Stimulated activated naive CD8-positive, alpha-beta T cell treated with anti-CD3 and anti-CD28 coated beads, Interleukin-15, amount 100 ng/mL, for 72 hours (primary cell): ENCODE results near the gene MXI1.
A peak's percentile ranks its signal among the peaks of the same experiment; 100 is the strongest.
"Not testable (repeated sequence)": the region's sequence is repeated elsewhere in the genome, so short reads cannot be mapped to it uniquely, and the experiment has no call there.

ENCODE experiments used
- ATAC-seq: fragments of 150-1000 bp; cut with Tn5 transposase; 2 replicates; pipeline ENCODE4 v1.10.0; 2021; ENCODE audit warnings: mild to moderate bottlenecking, moderate library complexity
- DNase-seq, 2 donors: peaks; one replicate each; pipeline ENCODE4 v3.0.0; 2021 to 2022
- H3K27ac Mint-ChIP-seq, 2 donors: one replicate each; pipeline ENCODE4 v1.8.0; 2022; ENCODE audit warnings: mild to moderate bottlenecking in 2 of 2, mixed read lengths in 2 of 2, moderate library complexity in 2 of 2
- H3K27me3 Mint-ChIP-seq: one replicate; pipeline ENCODE4 v1.8.0; 2022; ENCODE audit warnings: mixed read lengths
- H3K4me1 Mint-ChIP-seq: one replicate; pipeline ENCODE4 v1.8.0; 2022; ENCODE audit warnings: mild to moderate bottlenecking, mixed read lengths
- H3K4me3 Mint-ChIP-seq, 2 donors: one replicate each; pipeline ENCODE4 v1.8.0; 2022; ENCODE audit warnings: mild to moderate bottlenecking in 2 of 2, mixed read lengths in 2 of 2, moderate library complexity in 1 of 2
- H3K9me3 Mint-ChIP-seq, 2 donors: one replicate each; pipeline ENCODE4 v1.8.0; 2022; ENCODE audit warnings: mixed read lengths in 2 of 2

The MXI1 gene

GRCh38 chr10:110267276-110267675 is 59.9 kb downstream of the MXI1 start:
- DNase-seq: no peak
- H3K9me3 Mint-ChIP-seq: no peaks in the 10 kb centered on the region
- no peak overlapping the region for H3K27ac Mint-ChIP-seq
- no peak for ATAC-seq
- peaks cover 12% of the 10 kb centered on the region for H3K4me1 Mint-ChIP-seq
- H3K4me3 Mint-ChIP-seq: no peak overlapping the region
- H3K27me3 Mint-ChIP-seq: no peaks in the 10 kb centered on the region

DNA sequence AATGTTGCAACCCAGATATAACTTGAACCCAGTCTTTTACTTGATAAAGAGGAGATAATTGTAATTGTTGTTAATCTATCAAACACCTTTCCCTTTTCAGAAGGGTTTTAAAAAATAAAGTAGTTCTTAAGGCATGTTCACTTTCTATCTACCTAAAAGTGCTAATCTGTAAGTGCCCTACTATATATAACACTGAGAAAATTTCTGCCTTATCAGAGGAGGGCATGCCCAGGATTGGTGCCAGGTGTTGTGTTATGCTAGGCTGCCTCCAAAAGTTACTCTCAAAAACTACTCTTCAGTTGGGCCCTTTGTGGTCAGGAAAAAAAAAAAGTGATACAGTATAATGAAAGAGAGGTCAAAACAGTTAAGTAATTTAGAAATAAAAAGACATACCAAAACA is 61.0 kb downstream of the MXI1 start:
- Mint-ChIP-seq H3K27ac (no peak overlapping the region), H3K4me1 (peaks cover 18% of the 10 kb centered on the region), H3K27me3 (no peaks in the 10 kb centered on the region), H3K4me3 (no peak overlapping the region), H3K9me3 (no peaks in the 10 kb centered on the region)
- ATAC-seq (no peak), DNase-seq (no peak)

DNA sequence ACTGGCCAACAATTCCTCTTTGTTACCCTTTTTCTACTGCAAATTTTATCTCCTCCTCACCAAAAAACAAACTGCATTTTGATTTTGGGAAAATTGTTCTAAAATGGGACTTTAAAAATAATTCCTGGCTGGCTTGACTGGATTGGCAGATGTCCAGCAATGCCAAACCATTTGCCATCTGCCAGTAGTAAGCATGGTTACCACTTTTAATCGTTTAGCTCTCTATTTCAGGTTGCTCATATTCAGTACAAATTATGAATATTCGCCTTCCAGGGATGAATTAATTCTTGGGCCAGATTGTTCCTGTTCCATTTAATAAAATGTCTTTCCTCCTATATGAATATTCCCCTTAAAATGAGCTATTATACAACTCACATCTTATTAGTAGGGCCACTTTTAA is 61.6 kb downstream of the MXI1 start:
- H3K4me3 Mint-ChIP-seq: no peak overlapping the region
- no peak for ATAC-seq
- H3K9me3 Mint-ChIP-seq: no peaks in the 10 kb centered on the region
- no peaks in the 10 kb centered on the region for H3K27me3 Mint-ChIP-seq
- no peak overlapping the region for H3K27ac Mint-ChIP-seq
- H3K4me1 Mint-ChIP-seq: peaks cover 23% of the 10 kb centered on the region
- no peak for DNase-seq

DNA sequence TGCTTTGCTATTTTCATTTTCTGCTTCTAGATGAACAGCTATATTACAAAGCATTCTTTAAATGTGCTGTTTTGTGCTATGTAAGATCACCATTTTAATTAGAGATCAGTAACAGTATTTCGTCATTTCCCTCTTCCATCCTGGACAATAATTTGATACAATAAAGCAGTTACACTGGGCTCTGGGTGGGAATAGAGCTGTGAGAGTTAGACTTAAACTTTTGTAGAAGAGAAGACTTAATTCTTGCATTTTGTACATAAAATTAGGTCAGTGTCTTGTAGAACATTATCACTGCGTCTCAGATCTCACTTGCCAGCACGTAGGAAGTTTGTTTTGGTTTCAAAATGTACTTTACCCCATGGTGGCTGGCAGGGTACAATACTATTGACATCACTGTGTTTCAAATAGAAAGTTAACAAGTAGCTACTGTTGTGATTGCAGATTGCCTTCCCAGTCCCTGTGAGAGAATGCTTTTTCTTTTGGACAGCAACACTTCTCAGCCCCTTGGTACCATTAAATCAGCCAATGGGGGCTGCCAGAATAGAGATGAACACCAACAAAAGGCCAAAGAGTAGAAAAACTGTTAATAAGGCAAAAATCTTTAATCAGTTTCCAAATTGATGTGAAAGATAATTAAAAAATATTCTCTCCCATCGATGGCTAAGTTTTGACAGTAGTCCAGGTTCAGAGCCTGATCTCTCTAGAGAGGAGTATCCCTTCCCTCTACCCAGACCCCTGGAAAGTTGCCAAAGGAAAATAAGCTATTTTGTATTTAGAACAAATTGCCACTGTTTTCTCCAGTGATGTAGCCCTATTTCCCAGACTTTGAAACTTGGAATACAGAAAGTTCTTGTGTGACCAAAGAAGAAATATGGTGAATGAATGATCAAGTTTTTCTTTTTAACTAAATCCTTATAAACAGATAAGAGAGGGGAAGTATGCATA is 62.2 kb downstream of the MXI1 start:
- Mint-ChIP-seq H3K4me3 (peak overlapping the region; percentile 48 to 53), H3K9me3 (no peaks in the 10 kb centered on the region), H3K27me3 (no peaks in the 10 kb centered on the region), H3K27ac (peak overlapping the region in 1 of 2 donors; percentile 5), H3K4me1 (peaks cover 30% of the 10 kb centered on the region)
- ATAC-seq (peak; percentile 77), DNase-seq (no peak)

- not testable (repeated sequence) for H3K27me3 Mint-ChIP-seq, H3K4me3 Mint-ChIP-seq, DNase-seq, H3K27ac Mint-ChIP-seq, H3K9me3 Mint-ChIP-seq
- ATAC-seq: peak; percentile 16
- H3K4me1 Mint-ChIP-seq: peaks cover 38% of the 10 kb centered on the region
Observed at GRCh38 chr10:110272995-110273394, 65.6 kb downstream of the MXI1 start.

DNA sequence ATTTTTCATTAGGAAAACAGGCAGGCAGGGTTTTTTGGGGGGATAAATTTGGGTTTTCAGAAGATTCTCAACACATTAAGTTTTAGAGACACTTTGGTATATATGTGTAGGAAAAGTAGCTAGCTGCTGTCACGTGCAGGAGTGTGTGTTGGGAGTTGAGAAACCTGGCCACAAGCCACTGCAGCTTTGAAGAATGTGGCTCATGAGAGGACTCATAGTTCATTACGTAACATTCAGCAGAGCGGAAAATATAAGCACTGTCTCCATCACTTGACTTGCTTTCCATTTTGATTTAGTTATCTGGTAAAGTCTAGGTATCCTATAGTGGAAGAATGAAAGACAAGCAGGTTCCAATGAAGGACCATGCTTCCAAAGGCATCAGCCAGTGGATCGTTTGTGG is 66.1 kb downstream of the MXI1 start:
- ATAC-seq (peak; percentile 84), DNase-seq (peak in 1 of 2 donors; percentile 47)
- Mint-ChIP-seq H3K27ac (peak overlapping the region in 1 of 2 donors; percentile 65), H3K9me3 (no peaks in the 10 kb centered on the region), H3K27me3 (peaks cover 13% of the 10 kb centered on the region), H3K4me1 (peaks cover 41% of the 10 kb centered on the region), H3K4me3 (peak overlapping the region in 1 of 2 donors; percentile 54)

GRCh38 chr10:110274072-110274627 is 66.7 kb downstream of the MXI1 start:
- no peak for ATAC-seq
- H3K4me3 Mint-ChIP-seq: peak overlapping the region in 1 of 2 donors; percentile 54
- H3K27ac Mint-ChIP-seq: no peak overlapping the region
- H3K27me3 Mint-ChIP-seq: peaks cover 13% of the 10 kb centered on the region
- H3K9me3 Mint-ChIP-seq: no peaks in the 10 kb centered on the region
- H3K4me1 Mint-ChIP-seq: peaks cover 44% of the 10 kb centered on the region
- DNase-seq: no peak

- Mint-ChIP-seq H3K4me1 (peaks cover 40% of the 10 kb centered on the region), H3K4me3 (no peak overlapping the region), H3K27ac (no peak overlapping the region), H3K27me3 (peaks cover 13% of the 10 kb centered on the region), H3K9me3 (no peaks in the 10 kb centered on the region)
- DNase-seq: no peak
- no peak for ATAC-seq
Observed at GRCh38 chr10:110274647-110275046, 67.2 kb downstream of the MXI1 start.

GRCh38 chr10:110275128-110275729 is 67.8 kb downstream of the MXI1 start:
- Mint-ChIP-seq H3K27ac (no peak overlapping the region), H3K27me3 (peaks cover 13% of the 10 kb centered on the region), H3K9me3 (no peaks in the 10 kb centered on the region), H3K4me1 (peaks cover 37% of the 10 kb centered on the region), H3K4me3 (no peak overlapping the region)
- DNase-seq (no peak), ATAC-seq (no peak)

DNA sequence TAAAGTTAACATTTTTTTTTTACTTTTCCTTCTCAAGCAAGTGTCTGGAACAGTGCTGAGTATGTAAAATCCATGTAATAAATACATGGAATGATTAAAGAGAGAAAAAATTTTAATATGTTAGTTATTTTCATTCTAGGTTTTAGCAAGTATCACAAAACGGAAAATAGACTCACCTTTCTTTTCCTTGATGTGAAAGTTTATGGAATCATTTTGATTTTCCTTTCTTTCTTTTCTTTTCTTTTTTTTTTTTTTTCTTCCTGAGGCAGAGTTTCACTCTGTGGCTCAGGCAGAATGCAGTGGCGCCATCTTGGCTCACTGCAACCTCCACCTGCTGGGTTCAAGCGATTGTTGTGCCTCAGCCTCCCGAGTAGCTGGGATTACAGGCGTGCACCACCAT is 69.2 kb downstream of the MXI1 start:
- no peaks in the 10 kb centered on the region for H3K9me3 Mint-ChIP-seq

DNA sequence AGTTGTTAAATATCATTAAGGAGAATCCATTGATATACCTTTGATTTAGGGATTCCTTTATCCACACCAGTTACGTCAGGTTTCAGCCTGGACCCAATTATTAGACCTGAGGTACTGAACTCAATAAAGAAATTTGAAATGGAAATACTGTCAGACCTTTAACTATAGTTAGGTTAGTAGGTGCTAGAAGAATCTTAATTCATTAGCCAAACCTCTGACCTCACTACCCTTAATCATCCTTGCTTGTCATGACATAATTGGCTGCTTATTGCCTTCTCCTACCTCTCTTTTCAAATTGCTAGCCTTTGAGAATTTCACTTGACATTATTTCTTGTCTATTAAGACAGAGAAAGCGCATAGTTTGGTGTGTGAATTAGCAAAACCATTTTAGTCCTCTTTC is 70.2 kb downstream of the MXI1 start:
- Mint-ChIP-seq H3K4me3 (no peak overlapping the region), H3K27ac (no peak overlapping the region), H3K27me3 (peaks cover 13% of the 10 kb centered on the region), H3K9me3 (no peaks in the 10 kb centered on the region), H3K4me1 (peaks cover 37% of the 10 kb centered on the region)
- ATAC-seq: no peak
- DNase-seq: no peak

More for the DNA sequence above, 69.2 kb downstream of the MXI1 start:
- Mint-ChIP-seq H3K27ac (no peak overlapping the region), H3K4me3 (no peak overlapping the region), H3K4me1 (peaks cover 37% of the 10 kb centered on the region), H3K27me3 (peaks cover 13% of the 10 kb centered on the region)
- no peak for DNase-seq
- no peak for ATAC-seq

- ATAC-seq (no peak), DNase-seq (no peak)
- H3K4me3 Mint-ChIP-seq: no peak overlapping the region
- H3K4me1 Mint-ChIP-seq: peaks cover 28% of the 10 kb centered on the region
- H3K27ac Mint-ChIP-seq: no peak overlapping the region
- H3K9me3 Mint-ChIP-seq: no peaks in the 10 kb centered on the region
- peaks cover 13% of the 10 kb centered on the region for H3K27me3 Mint-ChIP-seq
Observed at GRCh38 chr10:110278562-110279406, 71.4 kb downstream of the MXI1 start.

- Mint-ChIP-seq H3K4me3 (no peak overlapping the region), H3K9me3 (no peaks in the 10 kb centered on the region), H3K27ac (no peak overlapping the region), H3K27me3 (peaks cover 13% of the 10 kb centered on the region), H3K4me1 (peaks cover 21% of the 10 kb centered on the region)
- ATAC-seq (no peak), DNase-seq (peak in 1 of 2 donors; percentile 21)
Observed at GRCh38 chr10:110279407-110279986, 72.1 kb downstream of the MXI1 start.

DNA sequence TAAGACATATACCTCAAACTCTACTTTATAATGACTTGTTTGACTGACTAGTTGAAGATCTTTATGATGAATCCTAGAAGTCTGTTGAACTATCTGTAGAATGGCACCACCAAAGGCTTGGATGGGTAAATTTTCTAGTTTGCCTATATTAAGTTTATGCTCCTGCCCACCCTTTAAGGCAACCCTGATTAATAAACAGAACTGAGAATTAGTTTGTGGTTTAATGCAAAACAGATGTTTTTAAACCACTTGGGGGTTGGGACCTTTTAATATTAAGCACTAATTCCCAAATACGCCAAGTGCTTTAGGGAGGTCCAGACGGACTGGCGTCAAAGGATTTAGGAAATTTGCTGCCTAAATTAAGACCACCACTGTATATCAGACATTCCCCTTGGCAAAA is 76.9 kb downstream of the MXI1 start:
- Mint-ChIP-seq H3K27ac (no peak overlapping the region), H3K4me1 (peaks cover under 1% of the 10 kb centered on the region), H3K27me3 (no peaks in the 10 kb centered on the region), H3K4me3 (no peak overlapping the region), H3K9me3 (no peaks in the 10 kb centered on the region)
- no peak for ATAC-seq
- no peak for DNase-seq

- DNase-seq (no peak), ATAC-seq (no peak)
- no peaks in the 10 kb centered on the region for H3K4me1 Mint-ChIP-seq
- no peaks in the 10 kb centered on the region for H3K9me3 Mint-ChIP-seq
- H3K4me3 Mint-ChIP-seq: no peak overlapping the region
- H3K27ac Mint-ChIP-seq: no peak overlapping the region
- no peaks in the 10 kb centered on the region for H3K27me3 Mint-ChIP-seq
Observed at GRCh38 chr10:110285501-110285900, 78.1 kb downstream of the MXI1 start.
